Amygdala (tissue), 56 donors: ENCODE results near the gene ABCF2.

Experiments used
- DNase-seq, 56 donors: peaks; one replicate each; lab custom pipeline; 2025; lab: John Stamatoyannopoulos, UW

Gene ABCF2

DNA sequence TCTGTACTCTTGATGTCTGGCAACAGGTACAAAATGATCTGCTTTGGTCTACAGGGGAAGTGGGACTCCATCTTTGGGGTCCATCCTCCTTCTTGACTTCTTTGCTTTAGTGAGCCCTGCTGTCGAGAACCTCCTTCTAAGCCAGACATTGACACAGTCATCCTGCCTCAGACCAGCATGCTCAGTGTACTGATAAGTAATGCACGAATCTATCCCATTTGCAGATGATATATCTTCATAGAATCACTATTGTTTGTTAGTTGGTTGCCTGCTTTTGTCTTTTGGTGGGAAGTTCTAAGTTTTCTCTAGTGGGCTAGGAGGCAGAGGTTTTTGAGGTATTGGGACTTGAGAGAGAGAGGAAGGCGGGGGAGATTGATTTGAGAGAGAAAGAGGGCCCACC, 25.7 kb downstream of the ABCF2 start:
- DNase-seq, result no peak

DNA sequence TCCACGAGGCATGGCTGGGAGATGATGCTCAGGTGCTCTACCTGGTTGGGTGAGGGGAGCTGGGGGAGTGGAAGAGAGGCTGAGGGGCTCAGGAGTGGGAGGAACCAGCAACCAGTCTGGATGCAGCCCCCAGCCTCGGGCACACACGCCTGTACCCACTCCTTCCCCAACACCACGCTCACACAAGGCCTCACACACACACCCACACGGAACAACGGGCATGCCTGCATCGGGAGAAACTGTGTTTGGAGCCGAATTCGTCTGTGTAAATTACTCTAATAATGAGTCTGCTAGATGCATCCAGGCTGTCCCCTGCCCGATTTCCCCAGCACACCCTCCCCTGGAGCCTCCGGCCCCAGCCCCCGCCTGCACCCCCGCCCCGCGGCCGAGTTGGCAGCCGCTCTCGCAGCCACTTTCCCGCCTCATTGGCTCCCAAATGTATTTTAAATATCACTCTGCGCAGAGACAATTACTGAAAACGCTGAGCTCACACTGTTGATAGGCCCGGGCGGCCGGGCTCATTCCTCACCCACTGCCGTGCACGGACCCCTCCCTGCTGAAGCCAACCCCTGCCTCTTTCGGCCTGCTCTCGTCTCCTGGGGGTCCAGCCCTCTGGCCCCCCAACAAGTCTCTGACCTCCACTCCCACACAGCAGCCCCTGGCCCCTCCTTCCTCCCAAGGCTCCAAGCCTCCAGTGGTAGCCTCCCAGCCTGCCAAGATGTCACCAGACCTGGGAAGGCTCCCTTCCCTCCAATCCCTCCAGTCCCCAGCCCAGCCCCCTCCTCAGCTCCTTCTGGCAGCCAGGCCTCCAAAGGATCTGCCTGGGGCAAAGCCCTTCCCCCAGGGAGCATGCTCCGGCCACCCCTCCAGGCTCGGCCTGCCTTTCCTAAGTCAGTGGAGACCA, 27.8 kb downstream of the ABCF2 start:
- peak in 32 of 56 donors; percentile 4 to 73 (median 28) for DNase-seq

DNA sequence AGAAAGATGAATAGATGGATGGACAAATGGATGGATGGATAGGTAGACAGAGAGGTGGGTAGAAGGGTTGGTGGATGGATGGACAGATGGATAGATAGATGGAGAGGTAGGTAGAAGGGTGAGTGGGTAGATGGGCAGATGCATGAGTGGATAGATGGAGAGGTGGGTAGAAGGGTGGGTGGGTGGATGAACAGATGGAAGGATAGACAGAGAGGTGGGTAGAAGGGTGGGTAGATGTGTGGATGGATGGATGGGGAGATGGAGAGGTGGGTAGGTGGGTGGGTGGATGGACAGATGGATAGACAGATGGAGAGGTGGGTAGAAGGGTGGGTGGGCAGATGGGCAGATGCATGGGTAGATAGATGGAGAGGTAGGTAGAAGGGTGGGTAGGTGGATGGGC, 29.1 kb downstream of the ABCF2 start:
- no peak for DNase-seq

DNA sequence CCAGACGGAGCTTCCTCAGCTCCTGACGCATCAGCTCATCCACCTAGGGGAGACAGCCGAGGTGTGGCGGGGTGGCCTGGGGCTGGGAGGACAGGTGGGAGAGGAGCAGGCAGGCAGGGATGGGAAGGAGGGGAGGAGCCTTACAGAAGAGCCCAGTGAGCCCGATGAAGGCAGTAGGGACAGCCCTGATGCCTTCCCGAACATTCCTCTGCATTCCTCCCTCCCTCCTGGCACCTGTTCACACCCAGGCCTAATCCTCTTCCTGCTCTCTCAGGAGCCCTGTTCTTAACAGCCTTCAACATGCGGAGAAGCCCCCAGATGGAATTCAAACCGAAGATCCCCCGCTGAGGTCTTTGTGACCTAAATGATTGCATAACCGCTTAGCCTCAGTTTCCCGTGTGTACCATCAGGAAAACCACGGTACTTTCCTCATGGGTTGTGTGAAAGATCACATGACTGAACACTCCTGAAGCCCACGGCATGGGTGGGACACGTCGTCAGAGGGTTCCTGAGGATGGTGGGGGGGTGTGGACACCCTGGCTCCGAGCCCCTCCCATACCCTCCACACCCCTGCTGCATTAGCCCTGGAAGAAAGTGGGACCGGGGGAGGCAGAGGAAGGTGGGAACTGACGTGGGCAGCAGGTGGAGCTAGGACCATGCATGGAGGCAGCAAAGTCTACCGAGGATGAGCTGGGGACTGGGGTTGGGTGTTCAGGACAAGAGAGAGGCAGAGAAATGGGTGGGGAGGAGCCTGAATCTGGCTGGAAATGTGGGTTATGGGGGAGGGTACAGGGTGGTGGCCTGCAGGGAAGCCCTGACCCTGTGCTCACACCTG, 31.2 kb downstream of the ABCF2 start:
- DNase-seq, result no peak

DNA sequence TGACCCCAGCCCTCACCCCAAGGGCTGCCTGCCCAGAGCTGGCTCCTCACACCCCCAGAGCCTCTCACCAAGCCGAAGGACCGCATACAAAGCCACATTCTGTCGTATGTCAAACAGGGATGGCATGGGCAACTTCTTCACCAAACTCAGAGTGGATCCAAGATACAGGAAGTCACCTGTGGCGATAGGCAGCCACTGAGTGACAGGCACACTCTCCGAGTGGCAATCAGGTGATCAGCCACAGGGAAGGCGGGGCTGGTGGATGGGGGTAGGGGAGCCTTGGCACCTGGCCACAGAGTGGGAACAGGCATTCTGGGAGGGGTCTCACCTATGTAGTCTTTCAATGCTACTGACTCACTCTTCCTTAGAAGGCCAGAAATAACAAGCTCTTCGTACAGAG, 32.8 kb downstream of the ABCF2 start:
- DNase-seq, result no peak

DNA sequence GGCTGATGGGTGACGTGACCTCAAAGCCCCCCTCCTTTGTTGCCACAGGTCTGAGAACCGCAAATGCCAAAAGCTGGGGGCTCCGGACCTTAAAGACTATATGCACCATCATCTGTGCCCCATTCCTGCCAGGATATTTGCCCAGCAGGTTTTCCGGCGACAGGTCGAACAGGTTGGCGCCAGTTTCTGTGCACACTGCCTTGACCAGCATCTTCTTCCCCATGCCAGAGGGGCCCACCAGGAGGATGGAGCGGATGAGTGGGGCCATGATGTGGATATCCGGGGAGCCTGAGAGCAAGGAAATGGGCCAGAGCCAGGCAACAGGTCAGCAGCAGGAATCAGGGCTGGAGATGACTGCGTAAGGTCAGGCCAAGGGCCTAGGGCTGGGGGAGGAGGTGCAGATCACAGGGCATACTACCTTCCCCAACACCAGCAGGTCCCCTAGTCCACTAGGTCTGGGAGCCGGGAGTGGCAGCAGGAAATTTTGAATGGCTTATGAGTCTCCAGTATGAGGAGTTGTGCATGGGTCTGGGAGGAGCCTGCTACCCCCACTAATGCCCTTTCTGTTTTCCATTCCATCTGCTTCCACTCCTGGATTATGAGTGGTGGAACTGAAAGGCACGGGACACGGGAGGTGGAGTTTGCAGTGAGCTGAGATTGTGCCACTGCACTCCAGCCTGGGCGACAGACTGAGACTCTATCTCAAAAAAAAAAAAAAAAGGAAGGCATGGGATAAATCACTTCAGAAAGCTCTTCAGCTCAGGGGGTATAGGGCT, 33.6 kb downstream of the ABCF2 start:
- DNase-seq, result no peak

DNA sequence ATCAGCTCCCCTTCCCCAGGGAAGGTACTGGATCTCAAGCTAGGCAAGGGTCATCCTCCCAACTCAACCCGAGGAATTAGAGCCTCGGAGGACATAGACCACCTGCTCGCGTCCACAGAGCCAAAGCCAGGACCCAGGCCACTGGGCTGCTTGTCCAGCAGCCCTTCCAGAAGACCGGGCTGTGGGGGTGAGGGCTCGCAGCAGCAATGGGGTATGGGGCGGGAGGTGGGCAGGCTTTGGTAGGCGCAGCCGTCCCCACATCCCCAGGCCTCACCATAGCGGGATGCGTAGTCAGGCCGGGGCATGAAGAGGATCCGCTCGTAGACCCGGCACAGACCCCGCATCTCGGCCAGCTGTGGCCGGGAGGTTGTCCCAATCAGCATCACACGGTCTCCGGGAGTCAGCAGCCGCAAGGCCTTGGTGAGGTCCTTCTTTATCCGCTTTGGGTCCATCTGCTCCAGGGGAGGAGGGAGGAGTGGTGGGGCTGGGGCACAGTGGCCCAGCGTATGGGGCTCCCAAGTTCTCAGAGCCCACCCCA, 34.9 kb downstream of the ABCF2 start:
- DNase-seq, result no peak

DNA sequence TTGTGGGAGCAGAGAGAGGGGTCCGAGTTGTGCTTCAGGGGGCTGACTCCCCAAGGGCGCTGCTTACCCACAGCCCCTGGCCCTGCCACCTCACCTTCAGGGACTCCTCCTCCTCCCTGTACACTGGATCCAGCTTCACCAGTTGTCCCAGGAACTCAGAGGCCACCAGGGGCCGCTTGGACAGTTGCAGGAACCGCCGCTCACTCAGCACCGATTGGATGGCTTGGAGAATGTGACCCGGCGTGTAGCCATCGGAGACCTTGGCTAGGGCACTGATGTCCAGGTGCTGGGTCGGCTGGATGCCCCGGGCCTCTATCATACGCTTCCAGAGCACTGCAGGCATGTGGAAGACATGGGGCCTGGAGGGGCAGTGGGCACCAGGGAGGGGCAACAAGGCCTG, 35.5 kb downstream of the ABCF2 start:
- DNase-seq, result no peak

DNA sequence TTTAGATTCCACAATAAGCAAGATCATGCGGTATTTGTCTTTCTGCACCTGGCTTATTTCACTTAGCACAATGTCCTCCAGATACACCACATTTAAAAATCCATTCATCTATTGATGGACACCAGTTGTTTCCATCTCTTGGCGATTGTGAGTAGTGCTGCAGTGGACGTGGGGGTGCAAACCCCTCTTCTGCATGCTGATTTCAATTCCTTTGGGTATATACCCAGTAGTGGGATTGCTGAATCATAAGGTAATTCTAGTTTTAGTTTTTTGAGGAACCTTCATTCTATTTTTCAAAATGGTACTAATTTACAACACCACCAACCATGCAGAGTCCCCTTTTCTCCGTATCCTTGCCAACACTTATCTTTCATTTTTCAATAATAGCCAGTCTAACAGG, 38.0 kb downstream of the ABCF2 start:
- DNase-seq, result no peak

DNA sequence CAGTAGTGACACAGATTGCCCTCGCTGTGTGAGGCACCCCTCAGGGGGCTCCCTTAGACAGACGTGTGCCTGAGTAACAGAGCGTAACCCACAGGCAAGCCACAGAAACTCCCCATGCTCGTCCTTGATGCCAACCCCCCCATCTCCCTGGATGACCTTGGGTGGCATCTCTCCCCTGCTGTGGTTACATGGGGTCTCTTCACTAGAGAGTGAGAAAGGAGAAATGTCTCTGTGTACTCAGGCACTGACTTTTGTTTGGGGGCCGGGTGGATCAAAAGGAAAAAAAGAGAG, 38.8 kb downstream of the ABCF2 start:
- no peak for DNase-seq

DNA sequence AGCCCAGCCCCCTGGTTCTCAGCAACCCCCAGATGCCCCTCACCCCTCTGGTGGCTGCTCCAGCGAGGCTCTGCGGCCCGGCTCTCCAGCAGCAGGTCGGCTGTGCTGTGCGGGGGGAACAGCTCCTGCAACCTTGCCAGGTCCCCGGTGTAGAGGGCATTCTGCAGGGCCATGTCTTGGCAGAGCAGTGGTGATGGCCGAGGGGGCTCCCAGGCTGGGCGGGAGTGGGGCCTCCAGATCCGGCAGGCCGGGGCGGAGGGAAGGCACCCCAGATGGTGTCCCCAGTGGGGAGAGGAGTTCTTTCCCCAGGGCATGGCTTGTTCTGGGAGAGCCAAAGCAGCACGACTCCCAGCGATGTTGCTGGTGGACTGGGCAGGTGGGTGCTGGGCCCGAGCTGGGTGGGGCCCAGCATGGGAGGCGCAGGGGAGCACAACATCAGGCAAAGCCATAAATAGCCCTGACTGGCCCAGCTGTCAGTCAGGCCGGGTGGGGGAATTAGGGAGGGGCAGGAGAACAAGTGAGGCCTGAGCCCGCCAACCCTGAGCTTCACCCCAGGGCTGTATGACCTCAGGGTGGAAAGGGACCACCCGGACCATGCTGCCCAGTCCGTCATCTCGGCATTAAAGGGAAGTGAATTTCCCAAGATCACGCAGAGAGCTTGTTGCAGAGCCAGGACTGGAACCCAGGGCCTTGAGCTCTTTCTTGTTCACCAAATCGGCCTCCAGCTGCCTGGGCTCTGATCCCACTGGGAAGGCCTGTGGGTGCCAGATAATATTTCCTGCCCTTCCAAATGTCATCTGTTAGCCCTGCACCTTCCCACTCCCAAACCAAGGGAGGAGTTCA, 39.4 kb downstream of the ABCF2 start:
- no peak for DNase-seq

DNA sequence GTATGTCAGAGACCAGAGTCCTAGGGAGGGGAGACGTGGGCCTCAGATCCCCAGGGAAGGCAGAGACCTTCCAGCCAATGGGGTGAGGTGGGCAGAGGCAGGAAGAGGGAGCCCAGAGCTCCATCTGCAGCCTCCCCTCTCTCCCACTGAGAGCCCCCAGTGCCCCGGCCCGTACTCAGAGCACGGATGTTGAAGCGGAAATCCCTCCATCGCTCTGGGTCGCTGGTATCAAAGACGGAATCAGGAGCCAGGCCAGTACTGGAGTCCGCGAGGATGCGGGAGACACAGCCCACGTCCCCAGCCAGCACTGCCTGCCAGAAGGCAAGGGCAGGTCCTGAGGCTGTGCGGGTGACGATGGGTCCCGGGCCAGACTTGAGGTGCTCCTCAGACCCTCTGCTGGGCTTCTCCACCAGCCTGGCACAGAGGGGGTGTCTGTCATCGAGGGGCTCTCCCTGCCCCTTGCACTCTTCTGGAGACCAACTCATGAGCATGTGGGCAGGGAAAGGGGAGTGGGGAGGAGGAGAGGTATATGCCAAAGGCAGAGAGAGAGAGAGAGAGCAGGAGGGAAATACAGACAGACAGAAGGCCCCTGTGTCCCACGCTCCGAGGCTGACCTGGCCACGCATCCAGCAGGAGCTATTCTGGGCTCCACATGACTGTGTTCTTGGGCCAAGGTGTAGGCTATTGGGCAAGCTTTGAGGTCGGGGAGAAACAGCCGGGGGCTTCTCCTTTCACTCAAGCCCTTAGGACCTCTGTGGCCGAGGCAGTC, 40.2 kb downstream of the ABCF2 start, which contains the start of gene ASB10:
Gene ASB10, minus strand, starts transcription at position 611 of the 769 bp plus-strand sequence. Its CDS starts 120 bp downstream, at position 491.
- no peak for DNase-seq

DNA sequence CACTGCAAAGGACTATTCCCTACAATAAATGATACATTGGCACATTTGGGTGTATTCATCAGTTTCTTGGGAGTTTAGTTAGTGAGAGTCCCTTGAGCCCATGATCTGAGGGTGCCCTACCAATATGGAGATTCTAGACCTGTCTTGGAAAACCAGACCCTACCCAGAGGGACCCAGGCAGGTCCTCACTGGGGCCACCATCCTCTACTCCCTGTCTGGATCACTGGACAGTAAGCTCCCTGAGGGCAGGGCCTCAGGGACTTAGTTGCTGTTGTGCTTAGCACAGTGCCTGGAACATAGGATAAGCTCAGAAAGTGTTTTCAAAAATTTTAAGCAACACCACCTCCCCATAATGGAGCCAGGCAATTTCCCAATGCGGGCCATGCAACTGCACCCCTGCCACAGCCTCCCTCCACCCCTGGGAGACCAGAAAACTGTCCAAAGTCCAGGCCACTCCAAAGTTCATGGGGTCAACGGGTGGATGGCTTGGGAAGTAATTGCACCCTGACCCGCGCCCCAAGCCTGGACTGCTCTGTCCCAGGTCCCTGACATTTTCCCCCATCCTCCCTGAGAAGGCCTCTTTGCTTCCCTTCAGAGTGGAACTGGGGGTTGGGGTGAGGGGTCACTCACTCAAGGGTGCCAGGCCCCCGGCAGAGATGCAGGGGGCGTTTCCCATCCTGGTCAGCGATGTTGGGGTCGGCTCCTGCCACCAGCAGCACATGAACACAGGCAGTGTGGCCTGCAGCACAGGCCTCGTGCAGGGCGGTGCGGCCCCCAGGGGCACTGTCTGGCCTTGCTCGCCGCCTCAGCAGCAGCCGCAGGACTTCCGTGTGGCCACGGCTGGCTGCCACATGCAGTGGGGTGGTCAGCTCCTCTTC, 41.0 kb downstream of the ABCF2 start:
- DNase-seq, result no peak

DNA sequence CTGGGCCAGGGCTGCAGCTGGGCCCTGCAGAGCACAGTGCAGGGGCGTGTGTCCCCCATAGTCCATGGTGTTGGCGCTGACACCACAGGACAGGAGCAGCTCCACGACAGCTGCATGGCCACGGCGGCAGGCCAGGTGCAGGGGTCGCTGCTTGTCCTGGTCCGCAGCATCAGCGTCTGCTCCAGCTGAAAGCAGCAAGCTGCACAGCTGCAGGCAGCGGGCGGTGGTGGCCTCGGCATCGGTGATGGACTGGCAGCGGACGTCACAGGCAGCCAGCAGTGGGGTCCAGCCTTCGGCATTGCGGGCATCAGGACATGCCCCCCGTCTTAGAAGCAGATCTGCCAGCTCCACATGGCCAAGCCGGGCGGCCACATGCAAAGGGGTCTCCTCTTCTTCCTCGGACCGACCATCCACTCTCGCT, 46.0 kb downstream of the ABCF2 start:
- peak in 1 of 56 donors; percentile 23 for DNase-seq

DNA sequence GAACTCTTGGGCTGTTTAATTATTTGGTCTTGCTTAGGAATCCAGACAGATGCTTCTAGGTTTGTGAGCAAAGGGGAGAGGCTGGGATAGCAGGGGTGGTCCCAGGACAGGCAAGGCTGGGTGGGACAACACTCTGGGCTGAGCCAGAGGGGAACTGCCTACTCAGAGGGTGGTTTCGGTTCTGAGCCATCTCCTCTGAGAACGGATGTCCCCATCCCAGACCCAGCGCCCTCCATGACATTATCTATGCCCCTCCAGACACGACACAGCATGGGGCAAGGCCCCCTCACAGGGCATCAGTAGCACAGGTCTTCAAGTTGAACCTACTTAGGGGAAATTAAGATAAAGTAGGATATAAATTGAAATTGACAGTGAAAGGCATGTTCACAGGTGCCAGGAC, 47.1 kb downstream of the ABCF2 start:
- DNase-seq, result no peak

DNA sequence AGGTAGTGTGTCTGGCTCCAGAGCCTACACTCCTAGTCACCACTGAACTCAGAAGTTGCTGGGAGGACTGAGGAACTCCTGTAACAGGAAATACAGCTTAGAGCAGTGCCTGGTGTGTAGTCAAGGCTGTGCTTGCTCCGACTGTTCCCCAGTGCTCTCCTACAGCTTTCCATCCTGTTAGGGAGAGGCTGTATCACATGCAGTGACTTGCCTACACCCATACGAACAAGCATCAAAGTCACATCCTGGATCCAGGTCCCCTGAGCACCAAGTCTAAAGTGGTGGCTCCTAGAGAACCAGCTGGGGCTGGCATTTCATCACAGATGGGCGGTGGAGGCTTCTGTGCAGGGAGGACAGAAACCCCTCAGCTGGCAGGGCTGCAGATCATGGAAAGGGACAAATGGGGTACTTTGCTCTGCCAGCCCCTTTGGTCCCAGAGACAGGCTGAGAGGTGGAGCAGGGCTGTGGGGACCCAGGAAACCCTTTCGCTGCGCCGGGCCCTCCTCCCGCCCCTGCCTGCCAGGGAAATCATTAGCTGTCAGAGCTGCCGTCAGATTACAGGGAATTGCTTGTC, 47.6 kb downstream of the ABCF2 start:
- no peak for DNase-seq

DNA sequence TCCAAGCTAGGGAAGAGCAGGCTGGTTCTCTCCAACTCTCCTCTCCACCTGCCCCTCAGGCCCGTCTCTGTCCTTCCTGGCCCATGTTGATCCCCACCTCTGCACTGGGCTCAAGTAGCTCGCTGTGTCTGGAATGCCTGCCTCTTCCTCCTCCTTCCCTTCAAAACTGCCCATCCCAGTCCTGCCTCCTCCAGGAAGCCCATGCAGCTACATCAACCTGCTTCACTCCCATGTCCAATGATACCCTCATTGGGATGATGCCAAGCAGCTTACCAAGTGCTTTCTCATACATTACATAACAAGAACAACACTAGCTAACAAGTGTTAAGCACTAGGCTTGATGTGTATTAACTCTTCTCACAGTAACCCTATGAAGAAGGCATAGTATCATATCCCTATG, 48.2 kb downstream of the ABCF2 start:
- no peak for DNase-seq

DNA sequence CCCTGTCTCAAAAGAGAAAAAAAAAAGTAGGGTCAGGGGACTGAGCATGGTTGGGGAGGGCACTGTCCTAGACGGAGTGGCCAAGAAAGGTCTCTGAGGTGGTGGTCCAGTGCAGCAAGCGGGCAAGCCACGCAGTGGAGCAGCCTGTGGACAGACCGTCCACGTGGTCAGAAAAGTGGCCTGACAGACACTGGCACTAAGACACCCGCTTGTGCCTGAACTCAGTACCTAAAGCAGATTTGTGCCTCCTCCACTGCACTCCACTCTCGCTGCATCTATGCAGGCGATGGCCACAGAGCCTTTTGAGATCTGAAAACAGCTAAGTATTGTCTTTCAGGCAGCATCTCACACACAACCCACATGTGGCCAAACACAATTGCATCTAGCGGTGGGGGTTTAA, 48.8 kb downstream of the ABCF2 start:
- no peak for DNase-seq
